Keratinocyte (primary cell): ENCODE measurements around the gene KHDRBS1.

Source experiments
- EZH2 ChIP-seq: IDR thresholded peaks from one replicate; pipeline ENCODE4 v1.6.1; 2012; ENCODE audit warnings: inconsistent platforms, mild to moderate bottlenecking, low read length, moderate library complexity
- TF ChIP-seq, protein P1 (sequence below), 3 experiments: IDR thresholded peaks in 1 of 3; conservative IDR thresholded peaks in 1 of 3; optimal IDR thresholded peaks in 1 of 3; 2 replicates in 2 of 3; 3 replicates in 1 of 3; pipeline versions ENCODE3 to v1.5.1; 2011; ENCODE audit warnings: low read length in 3 of 3, mild to moderate bottlenecking in 3 of 3, moderate library complexity in 2 of 3, control low read depth in 1 of 3, inconsistent platforms in 1 of 3; ENCODE audit not compliant: insufficient read depth in 2 of 3; ENCODE audit errors: extremely low read depth in 1 of 3

DNA sequence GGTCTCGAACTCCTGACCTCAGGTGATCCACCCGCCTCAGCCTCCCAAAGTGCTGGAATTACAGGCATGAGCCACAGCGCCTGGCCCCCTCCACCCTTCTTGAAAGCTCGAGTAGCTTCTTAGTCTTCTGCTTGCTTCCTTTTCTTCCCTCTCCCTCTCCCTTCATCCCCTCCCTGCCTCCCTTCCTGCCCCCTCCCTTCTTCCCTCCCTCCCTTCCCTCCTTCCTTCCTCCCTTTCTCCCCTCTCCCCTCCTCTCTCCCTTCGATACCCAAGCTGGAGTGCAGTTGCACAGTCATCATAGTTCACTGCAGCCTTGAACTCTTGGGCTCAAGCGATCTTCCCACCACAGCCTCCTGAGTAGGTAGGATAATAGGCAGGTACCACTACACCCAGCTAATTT lies 11.8 kb downstream of the KHDRBS1 start:
- TF ChIP-seq, protein P1, sequence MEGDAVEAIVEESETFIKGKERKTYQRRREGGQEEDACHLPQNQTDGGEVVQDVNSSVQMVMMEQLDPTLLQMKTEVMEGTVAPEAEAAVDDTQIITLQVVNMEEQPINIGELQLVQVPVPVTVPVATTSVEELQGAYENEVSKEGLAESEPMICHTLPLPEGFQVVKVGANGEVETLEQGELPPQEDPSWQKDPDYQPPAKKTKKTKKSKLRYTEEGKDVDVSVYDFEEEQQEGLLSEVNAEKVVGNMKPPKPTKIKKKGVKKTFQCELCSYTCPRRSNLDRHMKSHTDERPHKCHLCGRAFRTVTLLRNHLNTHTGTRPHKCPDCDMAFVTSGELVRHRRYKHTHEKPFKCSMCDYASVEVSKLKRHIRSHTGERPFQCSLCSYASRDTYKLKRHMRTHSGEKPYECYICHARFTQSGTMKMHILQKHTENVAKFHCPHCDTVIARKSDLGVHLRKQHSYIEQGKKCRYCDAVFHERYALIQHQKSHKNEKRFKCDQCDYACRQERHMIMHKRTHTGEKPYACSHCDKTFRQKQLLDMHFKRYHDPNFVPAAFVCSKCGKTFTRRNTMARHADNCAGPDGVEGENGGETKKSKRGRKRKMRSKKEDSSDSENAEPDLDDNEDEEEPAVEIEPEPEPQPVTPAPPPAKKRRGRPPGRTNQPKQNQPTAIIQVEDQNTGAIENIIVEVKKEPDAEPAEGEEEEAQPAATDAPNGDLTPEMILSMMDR (optimal IDR thresholded peaks at IDR 0.05 in 1 of 3, IDR thresholded peaks at IDR 0.05 in 1 of 3, conservative IDR thresholded peaks at IDR 0.05 in 1 of 3; ENCODE audit: extremely low read depth in 1 of 3, insufficient read depth in 2 of 3, low read length in 3 of 3): no peak
- no peak for TF ChIP-seq EZH2
